ENCODE data around the gene MEGF6.

The MEGF6 gene

DNA sequence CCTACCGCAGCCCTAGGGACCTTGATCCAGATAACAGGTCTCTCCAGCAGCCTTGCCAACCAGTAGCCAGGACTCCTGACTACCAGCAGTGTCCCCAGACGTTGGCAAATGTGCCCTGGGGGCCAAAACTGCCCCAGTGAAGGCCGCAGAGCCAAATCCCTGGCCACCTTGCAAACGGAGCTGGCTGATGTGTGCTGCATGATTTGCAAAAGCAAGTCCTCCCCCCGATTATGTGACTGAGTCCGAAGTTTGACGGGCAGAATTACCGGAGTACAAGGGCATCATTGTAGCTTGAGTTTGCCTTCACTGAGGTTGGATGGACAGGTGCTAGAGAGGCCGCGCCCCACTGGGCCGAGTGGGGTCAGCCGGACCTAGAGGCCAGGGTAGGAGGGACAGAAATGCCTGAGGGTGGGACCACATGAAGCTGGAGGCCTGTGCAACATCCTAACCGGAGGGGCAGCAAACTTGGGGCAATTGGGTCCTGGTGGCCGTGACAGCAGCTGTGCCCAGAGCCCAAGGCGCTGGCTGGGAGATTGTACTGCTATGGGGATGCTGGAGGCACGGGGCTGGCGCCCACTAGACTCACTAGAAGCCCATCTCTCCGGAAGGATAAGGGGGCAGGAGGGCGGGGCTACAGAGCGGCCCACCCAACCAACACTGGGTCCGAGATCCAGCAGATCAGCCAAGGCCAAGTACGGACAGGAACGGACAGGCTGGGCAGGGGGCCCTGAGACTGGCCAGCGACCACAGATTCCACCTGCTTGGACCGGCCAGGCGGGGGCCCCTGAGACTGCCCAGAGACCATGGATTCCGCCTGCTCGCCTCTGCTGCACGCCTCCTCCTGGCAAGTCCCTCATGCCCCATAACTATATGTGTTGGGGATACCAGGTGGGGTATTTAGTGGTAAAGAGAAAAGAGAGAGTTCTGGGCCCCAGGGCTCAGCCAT lies 154.1 kb downstream of the MEGF6 start:
- TF ChIP-seq, protein P1, sequence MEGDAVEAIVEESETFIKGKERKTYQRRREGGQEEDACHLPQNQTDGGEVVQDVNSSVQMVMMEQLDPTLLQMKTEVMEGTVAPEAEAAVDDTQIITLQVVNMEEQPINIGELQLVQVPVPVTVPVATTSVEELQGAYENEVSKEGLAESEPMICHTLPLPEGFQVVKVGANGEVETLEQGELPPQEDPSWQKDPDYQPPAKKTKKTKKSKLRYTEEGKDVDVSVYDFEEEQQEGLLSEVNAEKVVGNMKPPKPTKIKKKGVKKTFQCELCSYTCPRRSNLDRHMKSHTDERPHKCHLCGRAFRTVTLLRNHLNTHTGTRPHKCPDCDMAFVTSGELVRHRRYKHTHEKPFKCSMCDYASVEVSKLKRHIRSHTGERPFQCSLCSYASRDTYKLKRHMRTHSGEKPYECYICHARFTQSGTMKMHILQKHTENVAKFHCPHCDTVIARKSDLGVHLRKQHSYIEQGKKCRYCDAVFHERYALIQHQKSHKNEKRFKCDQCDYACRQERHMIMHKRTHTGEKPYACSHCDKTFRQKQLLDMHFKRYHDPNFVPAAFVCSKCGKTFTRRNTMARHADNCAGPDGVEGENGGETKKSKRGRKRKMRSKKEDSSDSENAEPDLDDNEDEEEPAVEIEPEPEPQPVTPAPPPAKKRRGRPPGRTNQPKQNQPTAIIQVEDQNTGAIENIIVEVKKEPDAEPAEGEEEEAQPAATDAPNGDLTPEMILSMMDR (IDR thresholded peaks at IDR 0.05; ENCODE audit: poor library complexity, severe bottlenecking) = no peak
- DNase-seq (ENCODE audit: low spot score) (no peak), ATAC-seq (ENCODE audit: low read depth) (no peak)
- no peaks in the 10 kb centered on the region for H3K27me3 ChIP-seq (ENCODE audit: insufficient read depth, poor library complexity, severe bottlenecking)
- H3K27ac ChIP-seq (ENCODE audit: poor library complexity, severe bottlenecking) = no peak overlapping the region
- no peaks in the 10 kb centered on the region; the same call in 1 of the 2 replicates for H3K36me3 ChIP-seq (ENCODE audit: low read depth)
- no peak overlapping the region for H3K4me3 ChIP-seq (ENCODE audit: severe bottlenecking)
- no peaks in the 10 kb centered on the region for H3K9me3 ChIP-seq (ENCODE audit: severe bottlenecking)
- peaks cover 23% of the 10 kb centered on the region for H3K4me1 ChIP-seq (ENCODE audit: insufficient read depth, poor library complexity, severe bottlenecking)

DNA sequence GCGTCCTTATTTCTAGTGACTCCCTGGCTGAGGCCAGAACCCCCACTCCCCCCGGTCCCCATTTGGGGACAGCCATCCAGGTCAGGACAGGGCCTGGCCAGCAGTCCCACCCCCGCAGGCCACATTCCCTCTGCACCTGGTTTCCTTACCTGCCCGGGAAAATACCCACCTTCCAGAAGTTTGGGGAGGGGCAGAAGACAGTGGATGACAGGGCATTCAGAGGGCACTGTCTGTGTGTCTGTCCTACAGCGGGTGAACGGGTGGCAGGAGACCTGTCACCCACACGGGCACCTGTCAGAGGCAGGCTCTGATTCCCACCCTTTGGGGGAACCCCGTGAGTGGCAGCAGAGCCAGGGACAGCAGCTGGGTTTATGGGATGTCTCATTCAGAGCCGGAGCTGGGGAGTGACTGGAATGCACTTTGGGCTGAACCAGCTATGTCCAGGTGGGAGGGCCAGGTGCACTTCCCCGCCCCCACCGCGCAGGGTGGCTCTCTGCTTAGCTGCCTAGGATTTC lies 154.8 kb downstream of the MEGF6 start:
- Histone ChIP-seq H3K4me3 (ENCODE audit: severe bottlenecking) (no peak overlapping the region), H3K4me1 (ENCODE audit: insufficient read depth, poor library complexity, severe bottlenecking) (peaks cover 23% of the 10 kb centered on the region), H3K27ac (ENCODE audit: poor library complexity, severe bottlenecking) (no peak overlapping the region), H3K9me3 (ENCODE audit: severe bottlenecking) (no peaks in the 10 kb centered on the region), H3K36me3 (ENCODE audit: low read depth) (no peaks in the 10 kb centered on the region; the same call in 1 of the 2 replicates), H3K27me3 (ENCODE audit: insufficient read depth, poor library complexity, severe bottlenecking) (no peaks in the 10 kb centered on the region)
- ATAC-seq (ENCODE audit: low read depth) (no peak), DNase-seq (ENCODE audit: low spot score) (no peak)
- TF ChIP-seq, protein P1 (IDR thresholded peaks at IDR 0.05; ENCODE audit: poor library complexity, severe bottlenecking) = no peak

DNA sequence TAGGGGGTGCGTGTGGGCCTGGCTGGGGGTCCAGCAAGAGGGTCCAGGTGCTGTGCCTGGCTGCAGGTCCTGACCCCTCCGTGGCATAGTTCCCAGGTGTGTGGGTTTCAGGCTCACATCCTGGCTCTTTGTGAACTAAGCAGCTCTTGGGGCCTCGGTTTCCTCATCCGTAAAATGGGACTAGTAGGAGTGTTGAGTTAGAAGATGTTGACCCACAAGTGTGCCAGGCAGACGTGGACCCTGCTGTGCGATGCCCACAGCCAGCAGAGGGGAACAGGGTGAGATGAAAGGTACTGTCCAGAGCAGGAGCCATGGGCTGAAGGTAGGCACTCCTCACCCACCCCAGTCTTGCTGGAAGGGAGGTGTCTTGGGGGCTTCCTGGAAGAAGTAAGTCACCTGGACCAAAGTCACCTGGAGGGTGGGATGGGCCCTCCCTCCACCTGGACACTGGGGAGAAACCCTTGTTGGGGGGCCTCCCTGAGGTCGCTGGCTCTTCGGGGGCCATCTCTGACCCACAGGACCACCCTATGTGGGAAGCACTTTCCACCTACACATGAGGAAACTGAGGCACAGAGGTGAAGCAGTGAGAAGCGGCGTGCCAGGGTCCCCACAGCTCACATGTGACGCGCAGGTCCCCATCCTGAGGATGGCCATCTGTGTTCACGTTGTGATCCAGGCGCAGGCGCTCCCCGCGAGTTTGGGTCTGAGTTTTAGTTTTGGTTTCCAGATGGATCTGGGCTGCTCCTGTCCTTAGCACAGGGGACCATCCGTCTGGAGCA lies 155.4 kb downstream of the MEGF6 start:
- TF ChIP-seq, protein P1 (IDR thresholded peaks at IDR 0.05; ENCODE audit: poor library complexity, severe bottlenecking) = no peak
- ATAC-seq (ENCODE audit: low read depth) = no peak
- Histone ChIP-seq H3K27ac (ENCODE audit: poor library complexity, severe bottlenecking) (peak overlapping the region; percentile 51), H3K4me1 (ENCODE audit: insufficient read depth, poor library complexity, severe bottlenecking) (peaks cover 21% of the 10 kb centered on the region), H3K4me3 (ENCODE audit: severe bottlenecking) (peak overlapping the region; percentile 67), H3K9me3 (ENCODE audit: severe bottlenecking) (no peaks in the 10 kb centered on the region), H3K36me3 (ENCODE audit: low read depth) (no peaks in the 10 kb centered on the region), H3K27me3 (ENCODE audit: insufficient read depth, poor library complexity, severe bottlenecking) (no peaks in the 10 kb centered on the region)
- DNase-seq (ENCODE audit: low spot score) = no peak

DNA sequence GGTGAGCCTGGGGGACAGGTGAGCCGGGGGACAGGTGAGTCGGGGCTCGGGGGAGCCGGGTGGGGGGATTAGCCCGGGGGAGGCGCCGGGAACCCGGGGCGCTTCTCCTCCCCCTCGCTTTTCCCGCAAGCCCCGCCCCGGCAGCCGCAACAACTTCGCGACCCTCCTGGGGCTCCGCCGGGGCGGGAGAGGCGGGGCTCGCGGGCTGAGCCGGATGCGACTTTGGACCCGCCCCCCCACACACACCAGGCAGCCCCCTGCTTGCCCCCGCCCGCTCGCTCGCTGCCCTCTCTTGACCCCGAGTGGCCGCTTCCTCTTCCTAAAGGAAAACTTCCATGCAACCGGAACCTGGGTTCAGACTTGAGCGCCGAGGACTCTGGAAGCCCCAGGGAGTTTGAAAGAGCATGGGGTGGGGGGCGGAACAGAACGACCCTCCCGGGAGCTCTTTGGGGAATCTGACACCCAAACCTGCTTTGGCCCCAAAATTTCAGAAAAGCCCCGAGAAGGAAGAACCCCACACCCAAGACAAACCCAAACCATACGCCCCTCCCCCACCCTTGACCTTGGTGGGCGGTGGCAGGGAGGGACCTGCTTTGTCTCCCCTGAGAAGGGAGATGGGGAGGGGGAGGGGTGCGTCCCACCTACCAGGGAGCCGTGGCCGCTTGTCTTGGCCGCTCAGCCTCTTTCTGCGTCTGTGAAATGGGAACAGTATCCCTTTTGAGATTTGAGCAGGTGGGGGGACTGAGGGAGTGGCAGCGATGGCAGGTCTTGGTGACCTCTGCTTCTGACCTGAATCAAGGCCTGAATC lies 156.3 kb downstream of the MEGF6 start:
- Histone ChIP-seq H3K27ac (ENCODE audit: poor library complexity, severe bottlenecking) (peak overlapping the region; percentile 51), H3K4me3 (ENCODE audit: severe bottlenecking) (peak overlapping the region; percentile 67), H3K4me1 (ENCODE audit: insufficient read depth, poor library complexity, severe bottlenecking) (peaks cover 13% of the 10 kb centered on the region), H3K36me3 (ENCODE audit: low read depth) (no peaks in the 10 kb centered on the region), H3K9me3 (ENCODE audit: severe bottlenecking) (no peaks in the 10 kb centered on the region), H3K27me3 (ENCODE audit: insufficient read depth, poor library complexity, severe bottlenecking) (no peaks in the 10 kb centered on the region)
- ATAC-seq (ENCODE audit: low read depth) = peak; percentile 18; the same call in 2 of the 3 replicates
- TF ChIP-seq, protein P1 (IDR thresholded peaks at IDR 0.05; ENCODE audit: poor library complexity, severe bottlenecking) = peak; percentile 1
- no peak for DNase-seq (ENCODE audit: low spot score)
